ENCODE data around the gene EPHX1.
"Not testable (repeated sequence)": the region's sequence is repeated elsewhere in the genome, so short reads cannot be mapped to it uniquely, and the experiment has no call there.

The EPHX1 gene

GRCh38 chr1:225812488-225813213, 2.7 kb downstream of the EPHX1 start:
- Histone ChIP-seq H3K4me2 (ENCODE audit: low read length) (no peak overlapping the region), H3K9me3 (replicated peaks; ENCODE audit: low read length) (no peaks in the 10 kb centered on the region), H3K9ac (ENCODE audit: low read depth, low read length) (no peak overlapping the region), H3K36me3 (ENCODE audit: insufficient read depth, low read length) (no peaks in the 10 kb centered on the region), H3K27me3 (ENCODE audit: control insufficient read depth, insufficient read depth, low read length) (no peaks in the 10 kb centered on the region), H3K4me3 (ENCODE audit: low read length) (no peak overlapping the region), H3K4me1 (ENCODE audit: control insufficient read depth, insufficient read depth, low read length) (peaks cover 39% of the 10 kb centered on the region)

GRCh38 chr1:225813214-225813964, 3.5 kb downstream of the EPHX1 start:
- Histone ChIP-seq H3K9ac (ENCODE audit: low read depth, low read length) (no peak overlapping the region), H3K36me3 (ENCODE audit: insufficient read depth, low read length) (no peaks in the 10 kb centered on the region), H3K4me3 (ENCODE audit: low read length) (no peak overlapping the region), H3K4me2 (ENCODE audit: low read length) (no peak overlapping the region), H3K4me1 (ENCODE audit: control insufficient read depth, insufficient read depth, low read length) (peaks cover 46% of the 10 kb centered on the region), H3K9me3 (replicated peaks; ENCODE audit: low read length) (no peaks in the 10 kb centered on the region), H3K27me3 (ENCODE audit: control insufficient read depth, insufficient read depth, low read length) (no peaks in the 10 kb centered on the region)

GRCh38 chr1:225814381-225814780, 4.5 kb downstream of the EPHX1 start:
- Histone ChIP-seq H3K36me3 (ENCODE audit: insufficient read depth, low read length) (no peaks in the 10 kb centered on the region), H3K9ac (ENCODE audit: low read depth, low read length) (no peak overlapping the region), H3K4me1 (ENCODE audit: control insufficient read depth, insufficient read depth, low read length) (peaks cover 44% of the 10 kb centered on the region)

GRCh38 chr1:225815090-225815489, 5.2 kb downstream of the EPHX1 start:
- H3K4me2 ChIP-seq (ENCODE audit: low read length); H3K9ac ChIP-seq (ENCODE audit: low read depth, low read length); H3K9me3 ChIP-seq (replicated peaks; ENCODE audit: low read length); H3K4me3 ChIP-seq (ENCODE audit: low read length); H3K36me3 ChIP-seq (ENCODE audit: insufficient read depth, low read length); H3K27me3 ChIP-seq (ENCODE audit: control insufficient read depth, insufficient read depth, low read length): not testable (repeated sequence)
- peaks cover 40% of the 10 kb centered on the region for H3K4me1 ChIP-seq (ENCODE audit: control insufficient read depth, insufficient read depth, low read length)

More at GRCh38 chr1:225814381-225814780, 4.5 kb downstream of the EPHX1 start:
- H3K27me3 ChIP-seq (ENCODE audit: control insufficient read depth, insufficient read depth, low read length) = no peaks in the 10 kb centered on the region
- H3K4me3 ChIP-seq (ENCODE audit: low read length) = no peak overlapping the region
- no peak overlapping the region for H3K4me2 ChIP-seq (ENCODE audit: low read length)
- no peaks in the 10 kb centered on the region for H3K9me3 ChIP-seq (replicated peaks; ENCODE audit: low read length)

- H3K9ac ChIP-seq (ENCODE audit: low read depth, low read length) = no peak overlapping the region
- H3K36me3 ChIP-seq (ENCODE audit: insufficient read depth, low read length) = no peaks in the 10 kb centered on the region
- H3K4me3 ChIP-seq (ENCODE audit: low read length) = no peak overlapping the region
- no peaks in the 10 kb centered on the region for H3K27me3 ChIP-seq (ENCODE audit: control insufficient read depth, insufficient read depth, low read length)
- peaks cover 40% of the 10 kb centered on the region for H3K4me1 ChIP-seq (ENCODE audit: control insufficient read depth, insufficient read depth, low read length)
- no peak overlapping the region for H3K4me2 ChIP-seq (ENCODE audit: low read length)
- H3K9me3 ChIP-seq (replicated peaks; ENCODE audit: low read length) = no peaks in the 10 kb centered on the region
Observed at GRCh38 chr1:225815526-225816178, 5.7 kb downstream of the EPHX1 start.

- peak overlapping the region; percentile 82 for H3K9ac ChIP-seq (ENCODE audit: low read depth, low read length)
- H3K4me1 ChIP-seq (ENCODE audit: control insufficient read depth, insufficient read depth, low read length) = peaks cover 32% of the 10 kb centered on the region
- H3K27me3 ChIP-seq (ENCODE audit: control insufficient read depth, insufficient read depth, low read length) = no peaks in the 10 kb centered on the region
- no peaks in the 10 kb centered on the region for H3K9me3 ChIP-seq (replicated peaks; ENCODE audit: low read length)
- H3K36me3 ChIP-seq (ENCODE audit: insufficient read depth, low read length) = no peaks in the 10 kb centered on the region
- peak overlapping the region; percentile 17 for H3K4me2 ChIP-seq (ENCODE audit: low read length)
- H3K4me3 ChIP-seq (ENCODE audit: low read length) = peak overlapping the region; percentile 18
Observed at GRCh38 chr1:225816643-225817538, 7.0 kb downstream of the EPHX1 start.

GRCh38 chr1:225817611-225818061, 7.7 kb downstream of the EPHX1 start:
- H3K36me3 ChIP-seq (ENCODE audit: insufficient read depth, low read length) = no peaks in the 10 kb centered on the region
- H3K4me2 ChIP-seq (ENCODE audit: low read length) = peak overlapping the region; percentile 17
- no peaks in the 10 kb centered on the region for H3K9me3 ChIP-seq (replicated peaks; ENCODE audit: low read length)
- H3K27me3 ChIP-seq (ENCODE audit: control insufficient read depth, insufficient read depth, low read length) = no peaks in the 10 kb centered on the region
- peak overlapping the region; percentile 82 for H3K9ac ChIP-seq (ENCODE audit: low read depth, low read length)
- peaks cover 32% of the 10 kb centered on the region for H3K4me1 ChIP-seq (ENCODE audit: control insufficient read depth, insufficient read depth, low read length)
- H3K4me3 ChIP-seq (ENCODE audit: low read length) = peak overlapping the region; percentile 18

- no peaks in the 10 kb centered on the region for H3K9me3 ChIP-seq (replicated peaks; ENCODE audit: low read length)
- H3K4me2 ChIP-seq (ENCODE audit: low read length) = no peak overlapping the region
- no peak overlapping the region for H3K4me3 ChIP-seq (ENCODE audit: low read length)
- H3K36me3 ChIP-seq (ENCODE audit: insufficient read depth, low read length) = no peaks in the 10 kb centered on the region
- peak overlapping the region; percentile 82 for H3K9ac ChIP-seq (ENCODE audit: low read depth, low read length)
- H3K4me1 ChIP-seq (ENCODE audit: control insufficient read depth, insufficient read depth, low read length) = peaks cover 29% of the 10 kb centered on the region
- H3K27me3 ChIP-seq (ENCODE audit: control insufficient read depth, insufficient read depth, low read length) = no peaks in the 10 kb centered on the region
Observed at GRCh38 chr1:225818229-225818628, 8.3 kb downstream of the EPHX1 start.

GRCh38 chr1:225819346-225820192, 9.6 kb downstream of the EPHX1 start:
- Histone ChIP-seq H3K9ac (ENCODE audit: low read depth, low read length) (no peak overlapping the region), H3K4me1 (ENCODE audit: control insufficient read depth, insufficient read depth, low read length) (peaks cover 22% of the 10 kb centered on the region), H3K4me2 (ENCODE audit: low read length) (no peak overlapping the region), H3K36me3 (ENCODE audit: insufficient read depth, low read length) (no peaks in the 10 kb centered on the region), H3K4me3 (ENCODE audit: low read length) (no peak overlapping the region), H3K9me3 (replicated peaks; ENCODE audit: low read length) (no peaks in the 10 kb centered on the region), H3K27me3 (ENCODE audit: control insufficient read depth, insufficient read depth, low read length) (no peaks in the 10 kb centered on the region)

- no peaks in the 10 kb centered on the region for H3K36me3 ChIP-seq (ENCODE audit: insufficient read depth, low read length)
- H3K9me3 ChIP-seq (replicated peaks; ENCODE audit: low read length) = no peaks in the 10 kb centered on the region
- peaks cover 22% of the 10 kb centered on the region for H3K4me1 ChIP-seq (ENCODE audit: control insufficient read depth, insufficient read depth, low read length)
- no peaks in the 10 kb centered on the region for H3K27me3 ChIP-seq (ENCODE audit: control insufficient read depth, insufficient read depth, low read length)
- no peak overlapping the region for H3K4me3 ChIP-seq (ENCODE audit: low read length)
- no peak overlapping the region for H3K9ac ChIP-seq (ENCODE audit: low read depth, low read length)
- H3K4me2 ChIP-seq (ENCODE audit: low read length) = no peak overlapping the region
Observed at GRCh38 chr1:225820522-225821120, 10.7 kb downstream of the EPHX1 start.

Data from skeletal muscle satellite cell (primary cell).